ENCODE results near the gene TRAK1.

Gene TRAK1

GRCh38 chr3:42257007-42257406 lies 165.8 kb downstream of the TRAK1 start:
- no peak for DNase-seq

- DNase-seq, result no peak
Observed at GRCh38 chr3:42262525-42262924, 171.4 kb downstream of the TRAK1 start.

GRCh38 chr3:42263354-42264346 lies 172.5 kb downstream of the TRAK1 start:
- no peak for DNase-seq

GRCh38 chr3:42264399-42265058 lies 173.4 kb downstream of the TRAK1 start:
- DNase-seq, result no peak

GRCh38 chr3:42265059-42265991 lies 174.2 kb downstream of the TRAK1 start:
- no peak for DNase-seq

GRCh38 chr3:42266085-42266484 lies 174.9 kb downstream of the TRAK1 start, which contains the start of gene CCK:
TSS of gene CCK (minus strand) at chr3:42266185. CDS start at chr3:42263630, 2,555 bp downstream.
- DNase-seq, result no peak

GRCh38 chr3:42267878-42268277 lies 176.7 kb downstream of the TRAK1 start:
- no peak for DNase-seq

- no peak for DNase-seq
Observed at GRCh38 chr3:42269647-42270046, 178.5 kb downstream of the TRAK1 start.

- DNase-seq, result no peak
Observed at GRCh38 chr3:42270561-42270960, 179.4 kb downstream of the TRAK1 start.

- no peak for DNase-seq
Observed at GRCh38 chr3:42271786-42272185, 180.6 kb downstream of the TRAK1 start.

- DNase-seq, result no peak
Observed at GRCh38 chr3:42273361-42273760, 182.2 kb downstream of the TRAK1 start.

GRCh38 chr3:42274266-42274665 lies 183.1 kb downstream of the TRAK1 start:
- no peak for DNase-seq

GRCh38 chr3:42275217-42275616 lies 184.1 kb downstream of the TRAK1 start:
- DNase-seq, result no peak

Measured in cortex of kidney (tissue), 1 donor.